Left ventricle myocardium inferior (tissue), 1 donor: ENCODE results near the gene TMEM63A. TPM values are rescaled to one million over a fixed set of nuclear protein-coding genes. Genes with fewer than 3 reads are reported as not detected.
A peak's percentile ranks its signal among the peaks of the same experiment; 100 is the strongest.

ENCODE experiments used
- DNase-seq: peaks from one replicate; pipeline ENCODE4 v3.0.0-alpha.2; 2020
- H3K27ac ChIP-seq: fragments of 200-600 bp; replicated peaks from 2 replicates; pipeline ENCODE4 v1.8.0; 2021
- H3K27me3 ChIP-seq: fragments of 200-600 bp; 2 replicates; pipeline ENCODE4 v1.8.0; 2021; ENCODE audit warnings: low read depth
- H3K36me3 ChIP-seq: fragments of 200-600 bp; 2 replicates; pipeline ENCODE4 v1.8.0; 2021
- H3K4me1 ChIP-seq: fragments of 200-600 bp; 2 replicates; pipeline ENCODE4 v1.8.0; 2021
- H3K4me3 ChIP-seq: fragments of 200-600 bp; 2 replicates; pipeline ENCODE4 v1.8.0; 2021; ENCODE audit warnings: mild to moderate bottlenecking, moderate library complexity
- H3K9me3 ChIP-seq: fragments of 200-600 bp; replicated peaks from 2 replicates; pipeline ENCODE4 v1.8.0; 2021
- intact Hi-C: fragments of 100-400 bp; cut with micrococcal nuclease; formaldehyde crosslinking; loops from one replicate; pipeline ENCODE4 v1.11.0; 2022
- total RNA-seq: library from RNA; stranded (reverse); fragmentation: NEBNext Ultra II Directional; extraction: Animal tissue kit (Norgen Biotek cat#: 25700); gene quantifications from one replicate; pipeline ENCODE4 v1.2.1, GENCODE V29; 2021
- TF ChIP-seq, protein P1 (sequence below): fragments of 200-600 bp; IDR thresholded peaks from 2 replicates; pipeline ENCODE4 v1.8.0; 2021; ENCODE audit warnings: antibody characterized with exemption, mild to moderate bottlenecking, borderline replicate concordance
- donor health status: DM: no; HTN: yes; CAD: no; lungs with severe emphysema.

The TMEM63A gene
- total RNA-seq, 1 donor from 2014 or later: 30.4 TPM

- no peak overlapping the region for H3K27ac ChIP-seq
- peaks cover 18% of the 10 kb centered on the region for H3K4me1 ChIP-seq
- H3K27me3 ChIP-seq: no peaks in the 10 kb centered on the region
- TF ChIP-seq, protein P1, sequence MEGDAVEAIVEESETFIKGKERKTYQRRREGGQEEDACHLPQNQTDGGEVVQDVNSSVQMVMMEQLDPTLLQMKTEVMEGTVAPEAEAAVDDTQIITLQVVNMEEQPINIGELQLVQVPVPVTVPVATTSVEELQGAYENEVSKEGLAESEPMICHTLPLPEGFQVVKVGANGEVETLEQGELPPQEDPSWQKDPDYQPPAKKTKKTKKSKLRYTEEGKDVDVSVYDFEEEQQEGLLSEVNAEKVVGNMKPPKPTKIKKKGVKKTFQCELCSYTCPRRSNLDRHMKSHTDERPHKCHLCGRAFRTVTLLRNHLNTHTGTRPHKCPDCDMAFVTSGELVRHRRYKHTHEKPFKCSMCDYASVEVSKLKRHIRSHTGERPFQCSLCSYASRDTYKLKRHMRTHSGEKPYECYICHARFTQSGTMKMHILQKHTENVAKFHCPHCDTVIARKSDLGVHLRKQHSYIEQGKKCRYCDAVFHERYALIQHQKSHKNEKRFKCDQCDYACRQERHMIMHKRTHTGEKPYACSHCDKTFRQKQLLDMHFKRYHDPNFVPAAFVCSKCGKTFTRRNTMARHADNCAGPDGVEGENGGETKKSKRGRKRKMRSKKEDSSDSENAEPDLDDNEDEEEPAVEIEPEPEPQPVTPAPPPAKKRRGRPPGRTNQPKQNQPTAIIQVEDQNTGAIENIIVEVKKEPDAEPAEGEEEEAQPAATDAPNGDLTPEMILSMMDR: no peak
- peaks cover 94% of the 10 kb centered on the region for H3K36me3 ChIP-seq
- H3K4me3 ChIP-seq: no peak overlapping the region
- intact Hi-C loops: no loop called here
- no peak for DNase-seq
- H3K9me3 ChIP-seq: no peaks in the 10 kb centered on the region
These were observed 10.1 kb downstream of the TMEM63A start for GRCh38 chr1:225872075-225872430.

DNA sequence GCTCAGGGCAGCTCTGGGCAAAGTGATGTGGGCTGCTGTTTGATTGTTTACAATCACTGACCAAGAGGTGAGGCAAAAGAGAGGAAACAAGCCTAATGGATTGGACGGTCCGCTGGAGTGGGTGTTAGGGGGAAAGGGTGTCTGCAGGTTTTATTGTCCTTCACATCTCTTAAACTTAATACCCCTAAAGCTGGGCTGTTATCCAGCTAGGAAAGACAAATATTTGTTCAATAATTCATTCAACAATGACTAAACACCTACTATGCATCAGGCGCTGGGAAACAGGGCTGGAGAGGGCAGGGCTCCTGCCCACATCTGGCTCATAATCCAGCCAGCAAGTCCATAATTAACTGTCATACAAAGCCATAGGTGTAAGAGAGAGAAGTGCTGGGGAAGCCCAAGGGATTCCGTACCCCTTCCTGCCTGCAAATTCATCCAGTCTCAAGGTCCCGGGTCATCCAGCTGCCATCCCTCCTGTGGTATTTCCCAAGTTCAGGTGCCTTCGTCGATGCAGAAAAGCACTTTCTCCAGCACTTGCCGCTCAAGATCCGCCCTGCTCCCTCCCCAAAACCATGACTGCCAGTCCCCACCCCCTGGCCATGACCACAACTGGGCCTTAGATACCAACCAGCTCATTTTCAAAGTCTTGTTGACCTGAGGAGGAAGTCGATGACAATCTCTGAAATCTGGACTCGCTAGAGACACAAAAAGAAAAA, 10.7 kb downstream of the TMEM63A start:
- Histone ChIP-seq H3K9me3 (no peaks in the 10 kb centered on the region), H3K27me3 (no peaks in the 10 kb centered on the region), H3K27ac (no peak overlapping the region), H3K36me3 (peaks cover 95% of the 10 kb centered on the region), H3K4me3 (no peak overlapping the region), H3K4me1 (peaks cover 14% of the 10 kb centered on the region)
- no peak for DNase-seq
- intact Hi-C loops: no loop called here
- TF ChIP-seq, protein P1: no peak

DNA sequence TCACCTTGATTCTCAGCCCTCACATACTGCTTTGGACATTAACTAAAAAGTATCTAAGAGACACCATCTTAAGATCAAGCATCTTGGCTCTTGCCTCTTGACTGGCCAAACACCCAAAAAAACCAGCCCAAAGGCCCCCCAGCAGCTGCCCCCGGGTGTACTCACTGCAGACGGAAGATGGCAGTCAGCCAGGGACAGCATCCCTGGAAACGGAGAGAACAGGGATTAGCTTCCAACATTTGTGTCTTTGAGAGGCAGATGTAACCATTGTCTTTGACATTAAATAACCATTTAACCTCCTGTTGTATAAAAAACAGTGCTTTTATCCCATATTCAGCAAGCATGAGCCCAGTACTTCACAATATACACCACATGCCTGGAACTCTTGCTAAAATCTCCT, 11.3 kb downstream of the TMEM63A start:
- Histone ChIP-seq H3K36me3 (peaks cover 95% of the 10 kb centered on the region), H3K4me1 (peaks cover 9% of the 10 kb centered on the region), H3K27ac (no peak overlapping the region), H3K9me3 (no peaks in the 10 kb centered on the region), H3K27me3 (no peaks in the 10 kb centered on the region), H3K4me3 (no peak overlapping the region)
- TF ChIP-seq, protein P1: no peak
- DNase-seq: no peak
- intact Hi-C loops: no loop called here

DNA sequence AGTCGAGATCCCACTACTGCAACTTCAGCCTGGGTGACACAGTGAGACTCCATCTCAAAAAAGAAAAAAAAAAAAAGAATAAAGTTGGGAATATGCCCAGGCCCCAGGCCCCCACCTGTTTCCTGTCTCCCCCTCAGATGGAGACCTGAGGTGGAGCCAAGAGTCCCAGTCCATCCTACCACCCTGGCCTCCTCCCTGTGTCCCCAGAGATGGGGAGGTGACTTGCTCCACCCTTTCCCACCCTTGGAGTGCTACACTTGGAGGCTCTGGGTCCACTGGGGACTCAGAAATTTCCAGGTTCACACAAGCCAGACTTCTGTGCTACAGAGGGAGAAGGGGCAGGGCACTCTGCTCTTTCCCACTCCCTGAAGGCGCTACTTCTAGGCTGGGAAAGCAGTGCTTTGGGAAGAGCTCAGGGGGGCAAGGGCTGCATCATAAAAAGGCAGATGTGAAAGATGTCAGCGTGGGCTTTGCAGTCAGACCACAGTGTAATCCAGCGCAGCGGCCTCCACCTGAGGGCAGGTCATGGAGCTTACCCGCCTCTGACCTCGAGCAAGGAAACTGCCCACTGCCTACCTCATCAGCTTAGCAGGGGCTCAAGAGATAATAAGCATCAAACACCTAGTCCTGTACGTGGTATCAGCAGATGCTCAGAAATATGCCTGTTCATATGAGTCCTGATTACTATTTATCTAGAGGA, 13.4 kb downstream of the TMEM63A start:
- Histone ChIP-seq H3K27me3 (no peaks in the 10 kb centered on the region), H3K9me3 (no peaks in the 10 kb centered on the region), H3K27ac (peak overlapping the region; percentile 38), H3K36me3 (peaks cover 97% of the 10 kb centered on the region), H3K4me3 (no peak overlapping the region), H3K4me1 (peaks cover 9% of the 10 kb centered on the region)
- DNase-seq: no peak
- intact Hi-C loops: no loop called here
- TF ChIP-seq, protein P1: no peak

GRCh38 chr1:225866981-225867380, 15.2 kb downstream of the TMEM63A start:
- Histone ChIP-seq H3K4me3 (no peak overlapping the region), H3K27me3 (no peaks in the 10 kb centered on the region), H3K9me3 (no peaks in the 10 kb centered on the region), H3K4me1 (peaks cover 9% of the 10 kb centered on the region), H3K27ac (no peak overlapping the region), H3K36me3 (peaks cover 97% of the 10 kb centered on the region)
- no peak for DNase-seq
- TF ChIP-seq, protein P1: no peak
- intact Hi-C loops: no loop called here
